ENCODE data around the gene TMEM209.

The TMEM209 gene

GRCh38 chr7:130140551-130141160 is 64.5 kb downstream of the TMEM209 start:
- TF ChIP-seq CTCF (IDR thresholded peaks at IDR 0.05; ENCODE audit: low read depth, low read length) = no peak
- no peak for DNase-seq (ENCODE audit: extremely low read depth, low read depth)

DNA sequence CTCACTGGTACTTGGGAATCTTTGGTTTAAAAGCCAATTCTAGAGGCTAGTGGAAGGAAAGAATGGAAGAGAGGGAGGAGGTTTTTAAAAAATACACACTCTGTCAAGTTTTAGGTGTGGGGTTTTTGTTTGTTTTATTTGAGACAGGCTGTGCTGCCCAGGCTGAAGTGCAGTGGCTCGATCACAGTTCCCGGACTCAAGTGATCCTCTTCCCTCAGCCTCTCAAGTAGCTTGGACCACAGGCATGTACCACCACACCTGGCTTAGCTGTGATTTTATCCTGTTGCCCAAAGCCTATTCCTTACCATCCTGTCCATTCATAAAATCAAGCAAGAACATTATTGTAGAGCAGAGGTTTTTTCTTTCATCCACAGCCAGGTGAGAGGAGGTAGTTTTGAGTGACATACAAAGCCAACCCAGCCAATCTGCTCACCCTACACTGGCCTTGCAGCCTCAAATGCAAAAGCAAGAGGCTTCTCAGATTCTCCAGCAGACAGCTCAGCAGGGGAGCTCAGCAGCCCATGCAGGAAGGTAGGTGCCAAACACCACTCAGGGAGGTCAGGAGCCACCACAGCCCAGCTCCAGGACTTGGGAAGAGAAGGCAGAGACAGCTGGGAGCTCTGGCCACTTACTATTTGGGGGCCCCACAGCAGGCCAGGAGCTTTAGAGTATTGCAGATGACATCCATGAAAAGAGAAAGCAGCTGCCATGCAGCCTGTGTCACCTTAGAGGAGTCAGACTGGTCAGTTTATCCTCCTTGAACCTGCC is 65.8 kb downstream of the TMEM209 start:
- no peak for DNase-seq (ENCODE audit: extremely low read depth, low read depth)
- TF ChIP-seq CTCF (IDR thresholded peaks at IDR 0.05; ENCODE audit: low read depth, low read length) = no peak

DNA sequence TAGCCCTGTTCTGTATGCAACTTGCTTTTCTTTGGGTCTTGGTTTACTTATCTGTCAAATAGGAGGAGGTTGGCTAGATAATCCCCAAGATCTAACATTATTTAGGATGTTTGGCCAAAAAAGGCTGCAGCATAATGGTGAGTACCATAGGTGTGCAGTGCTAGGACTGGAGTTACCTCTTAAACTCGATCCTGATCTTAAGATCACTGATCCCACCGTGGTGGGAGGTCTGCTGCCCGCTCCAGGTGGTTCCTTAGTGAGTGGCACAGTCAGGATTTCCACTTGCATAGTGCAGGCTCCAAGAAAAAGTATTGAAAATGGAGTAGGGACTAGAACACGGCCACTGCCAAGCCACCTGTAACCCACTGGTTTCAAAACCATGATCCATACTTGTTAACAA is 68.0 kb downstream of the TMEM209 start:
- no peak for DNase-seq (ENCODE audit: extremely low read depth, low read depth)
- no peak for TF ChIP-seq CTCF (IDR thresholded peaks at IDR 0.05; ENCODE audit: low read depth, low read length)

DNA sequence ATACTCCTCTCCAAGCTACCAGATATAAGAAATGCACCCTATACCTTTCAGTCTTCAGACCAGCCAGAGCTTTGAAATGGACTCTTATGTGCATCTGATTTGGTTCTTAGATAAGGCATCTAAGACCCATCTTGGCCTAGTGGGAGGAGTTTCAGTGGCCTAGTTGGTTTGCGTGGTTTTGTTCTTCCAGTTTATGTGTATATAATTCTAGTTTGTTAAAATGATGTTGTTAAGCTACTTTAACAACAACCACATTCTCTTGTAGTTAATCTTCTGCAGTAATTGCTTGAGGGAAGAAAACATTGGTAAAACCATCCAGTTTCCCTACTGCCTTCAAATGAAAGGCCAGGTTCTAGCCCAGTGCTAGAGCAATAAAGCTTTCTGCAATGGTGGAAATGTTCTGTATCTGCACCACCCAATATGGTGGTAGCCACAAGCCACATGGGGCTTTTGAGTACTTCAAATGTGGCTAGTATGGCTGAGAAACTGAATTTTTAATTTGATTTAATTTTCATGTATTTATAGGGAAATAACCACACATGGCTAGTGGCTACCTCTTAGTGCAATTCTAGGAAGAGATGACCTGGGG is 68.5 kb downstream of the TMEM209 start:
- no peak for DNase-seq (ENCODE audit: extremely low read depth, low read depth)
- TF ChIP-seq CTCF (IDR thresholded peaks at IDR 0.05; ENCODE audit: low read depth, low read length) = no peak

DNA sequence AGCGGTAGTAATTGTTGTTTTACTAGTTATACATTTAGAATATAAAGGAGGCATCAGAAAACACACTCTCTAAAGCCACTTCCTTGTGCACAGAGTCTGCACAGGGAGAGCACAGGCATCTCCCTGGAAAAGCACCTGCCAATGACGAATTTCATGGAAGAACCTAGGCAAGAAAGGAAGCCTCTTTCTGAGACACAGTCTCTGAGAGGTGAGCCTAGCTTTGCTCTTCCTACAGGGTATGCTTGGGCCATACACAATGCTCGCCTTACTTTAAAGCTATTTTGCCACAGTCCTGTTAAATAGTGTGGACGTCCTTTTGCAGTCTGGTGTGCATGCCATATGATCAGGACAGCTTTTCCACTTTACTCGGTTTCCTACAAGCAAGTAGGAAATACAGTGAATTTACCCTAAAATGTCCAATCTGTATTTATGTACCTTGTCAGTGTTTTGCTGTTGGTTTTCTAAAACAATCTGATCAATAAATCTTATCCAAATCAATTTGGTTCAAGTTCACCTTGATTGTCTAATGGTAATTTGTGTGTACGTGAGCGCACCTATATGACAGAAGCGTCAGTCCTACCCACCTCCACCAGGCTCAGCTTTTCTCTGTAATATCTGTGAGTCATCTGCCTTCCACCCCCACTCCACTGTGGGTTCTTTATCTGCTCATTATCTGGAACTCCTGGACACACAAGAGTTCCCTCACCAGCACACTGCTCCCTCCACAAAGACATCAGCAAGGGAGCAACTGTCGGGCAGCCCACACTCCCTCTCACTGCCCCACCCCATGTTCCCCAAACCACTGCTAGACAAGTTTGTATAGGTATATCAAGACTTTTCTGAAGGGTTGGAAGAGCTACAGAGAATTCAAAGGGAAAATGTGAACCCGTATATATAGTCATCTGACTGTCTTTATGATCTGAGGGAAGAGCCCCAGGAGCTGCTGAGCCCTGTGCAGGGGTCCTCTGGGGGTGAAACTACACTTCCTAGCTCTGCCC is 69.7 kb downstream of the TMEM209 start:
- no peak for TF ChIP-seq CTCF (IDR thresholded peaks at IDR 0.05; ENCODE audit: low read depth, low read length)
- DNase-seq (ENCODE audit: extremely low read depth, low read depth) = no peak

DNA sequence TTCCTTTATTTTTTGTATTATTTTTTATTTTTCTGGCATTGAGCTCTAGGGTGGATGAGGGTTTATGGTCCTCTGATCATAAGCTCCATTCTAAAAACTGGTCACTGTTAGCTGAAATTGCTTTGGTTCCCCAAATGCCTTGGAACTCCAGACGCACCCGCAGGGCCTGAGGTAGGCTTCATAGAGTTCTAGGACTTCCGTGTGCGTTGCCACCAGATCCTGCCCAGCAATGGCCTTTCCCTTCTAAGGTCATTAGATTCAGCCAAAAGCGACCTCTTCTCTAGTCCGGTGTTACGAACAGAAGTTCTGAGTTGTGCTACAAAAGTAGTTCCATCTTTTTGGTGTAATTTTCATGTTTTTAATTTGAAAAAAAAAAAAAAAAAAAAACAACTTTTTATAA is 70.5 kb downstream of the TMEM209 start:
- TF ChIP-seq CTCF (IDR thresholded peaks at IDR 0.05; ENCODE audit: low read depth, low read length) = no peak
- DNase-seq (ENCODE audit: extremely low read depth, low read depth) = no peak

Measured in AG09319 (cell line).